MM.1S (cell line): ENCODE results near the gene XYLT2.
"Not testable (repeated sequence)": the region's sequence is repeated elsewhere in the genome, so short reads cannot be mapped to it uniquely, and the experiment has no call there.

Source experiments
- DNase-seq: peaks from one replicate; pipeline ENCODE4 v3.0.0-alpha.2; 2015
- H2AFZ ChIP-seq: fragments of 300-600 bp; sonication (generic); 2 replicates; pipeline ENCODE4 v1.6.0; 2016; ENCODE audit warnings: antibody characterized with exemption, low read length
- H3F3A ChIP-seq: fragments of 300-600 bp; sonication (generic); 2 replicates; pipeline ENCODE4 v1.6.1; 2016; ENCODE audit warnings: mild to moderate bottlenecking, antibody characterized with exemption, low read length, moderate library complexity, mixed read lengths; ENCODE audit not compliant: insufficient read depth
- H3K27ac ChIP-seq: fragments of 300-600 bp; sonication (generic); 2 replicates; pipeline ENCODE4 v1.5.1; 2016; ENCODE audit warnings: mild to moderate bottlenecking, low read length
- H3K27me3 ChIP-seq: fragments of 300-600 bp; sonication (generic); replicated peaks from 2 replicates; pipeline ENCODE4 v1.6.0; 2016; ENCODE audit warnings: low read length; ENCODE audit not compliant: insufficient read depth
- H3K36me3 ChIP-seq: fragments of 300-600 bp; sonication (generic); replicated peaks from 2 replicates; pipeline ENCODE4 v1.6.1; 2016; ENCODE audit warnings: mild to moderate bottlenecking, low read length, mixed read lengths; ENCODE audit not compliant: insufficient read depth
- H3K4me1 ChIP-seq: fragments of 300-600 bp; sonication (generic); 2 replicates; pipeline ENCODE4 v1.6.1; 2016; ENCODE audit warnings: low read length, mixed read lengths
- H3K4me2 ChIP-seq: fragments of 300-600 bp; sonication (generic); 2 replicates; pipeline ENCODE4 v1.6.0; 2016; ENCODE audit warnings: low read depth, low read length
- H3K4me3 ChIP-seq: fragments of 300-600 bp; sonication (generic); 2 replicates; pipeline ENCODE4 v1.5.1; 2016; ENCODE audit warnings: low read length, mixed read lengths
- H3K79me2 ChIP-seq: fragments of 300-600 bp; sonication (generic); 2 replicates; pipeline ENCODE4 v1.6.1; 2016; ENCODE audit warnings: mixed run types, low read length, mixed read lengths
- H3K9ac ChIP-seq: fragments of 300-600 bp; sonication (generic); 2 replicates; pipeline ENCODE4 v1.6.1; 2016; ENCODE audit warnings: low read length, mixed read lengths
- H3K9me2 ChIP-seq: fragments of 300-600 bp; sonication (generic); replicated peaks from 2 replicates; pipeline ENCODE4 v1.6.1; 2016; ENCODE audit warnings: mild to moderate bottlenecking, low read length, mixed read lengths; ENCODE audit not compliant: insufficient read depth
- H3K9me3 ChIP-seq: fragments of 300-600 bp; sonication (generic); replicated peaks from 2 replicates; pipeline ENCODE4 v1.6.1; 2016; ENCODE audit warnings: mild to moderate bottlenecking, low read length, mixed read lengths; ENCODE audit not compliant: insufficient read depth
- H4K20me1 ChIP-seq: fragments of 300-600 bp; sonication (generic); 2 replicates; pipeline ENCODE4 v1.6.1; 2016; ENCODE audit warnings: mild to moderate bottlenecking, low read length, moderate library complexity, mixed read lengths; ENCODE audit not compliant: insufficient read depth
- CTCF ChIP-seq: fragments of 300-600 bp; sonication (generic); IDR thresholded peaks from 2 replicates; pipeline ENCODE4 v1.5.1; 2016; ENCODE audit warnings: antibody characterized with exemption, low read length, mixed read lengths
- EZH2 ChIP-seq: fragments of 300-600 bp; sonication (generic); optimal IDR thresholded peaks from 2 replicates; pipeline ENCODE3; 2017; ENCODE audit warnings: low read depth, mild to moderate bottlenecking, antibody characterized with exemption, low read length, mixed read lengths
- EZH2phosphoT487 ChIP-seq: fragments of 300-600 bp; sonication (generic); IDR thresholded peaks from 2 replicates; pipeline ENCODE4 v1.6.1; 2018; ENCODE audit warnings: antibody characterized with exemption, low read length

XYLT2 gene

GRCh38 chr17:50316016-50316587 lies 29.8 kb upstream of the XYLT2 start:
- no peaks in the 10 kb centered on the region for H3K36me3 ChIP-seq
- no peaks in the 10 kb centered on the region for H3K79me2 ChIP-seq
- no peak overlapping the region for H3K9ac ChIP-seq
- H3K4me2 ChIP-seq: no peak overlapping the region
- no peak overlapping the region for H3K4me3 ChIP-seq
- H3F3A ChIP-seq: no peaks in the 10 kb centered on the region
- H3K4me1 ChIP-seq: no peaks in the 10 kb centered on the region
- H4K20me1 ChIP-seq: no peaks in the 10 kb centered on the region
- no peak overlapping the region for H3K27ac ChIP-seq
- H3K9me2 ChIP-seq: no peaks in the 10 kb centered on the region
- H2AFZ ChIP-seq: no peak overlapping the region
- no peaks in the 10 kb centered on the region for H3K27me3 ChIP-seq
- H3K9me3 ChIP-seq: no peaks in the 10 kb centered on the region
- DNase-seq: no peak
- TF ChIP-seq EZH2phosphoT487: no peak
- no peak for TF ChIP-seq CTCF
- no peak for TF ChIP-seq EZH2

GRCh38 chr17:50316660-50317059 lies 29.3 kb upstream of the XYLT2 start:
- H3K4me3 ChIP-seq, DNase-seq, H2AFZ ChIP-seq, H3K4me2 ChIP-seq, H3K9me2 ChIP-seq, H3K4me1 ChIP-seq, H3K27ac ChIP-seq, H4K20me1 ChIP-seq, H3F3A ChIP-seq, H3K9ac ChIP-seq, H3K9me3 ChIP-seq, H3K27me3 ChIP-seq, H3K79me2 ChIP-seq, H3K36me3 ChIP-seq: not testable (repeated sequence)

GRCh38 chr17:50317121-50317520 lies 28.8 kb upstream of the XYLT2 start:
- Histone ChIP-seq H3K4me1 (no peaks in the 10 kb centered on the region), H3K4me3 (no peak overlapping the region), H3K9me2 (no peaks in the 10 kb centered on the region), H2AFZ (no peak overlapping the region), H3K27ac (no peak overlapping the region), H3F3A (no peaks in the 10 kb centered on the region), H3K9me3 (no peaks in the 10 kb centered on the region), H3K4me2 (no peak overlapping the region), H3K79me2 (no peaks in the 10 kb centered on the region), H3K9ac (no peak overlapping the region), H3K36me3 (no peaks in the 10 kb centered on the region), H3K27me3 (no peaks in the 10 kb centered on the region), H4K20me1 (no peaks in the 10 kb centered on the region)
- no peak for DNase-seq
- TF ChIP-seq EZH2phosphoT487 (no peak), EZH2 (no peak), CTCF (no peak)

- H4K20me1 ChIP-seq: no peaks in the 10 kb centered on the region
- no peak for DNase-seq
- H3K9me3 ChIP-seq: no peaks in the 10 kb centered on the region
- H3K27ac ChIP-seq: no peak overlapping the region
- H3K9ac ChIP-seq: no peak overlapping the region
- H3K4me1 ChIP-seq: no peaks in the 10 kb centered on the region
- no peak overlapping the region for H3K4me3 ChIP-seq
- no peaks in the 10 kb centered on the region for H3F3A ChIP-seq
- no peak overlapping the region for H2AFZ ChIP-seq
- no peaks in the 10 kb centered on the region for H3K27me3 ChIP-seq
- no peaks in the 10 kb centered on the region for H3K36me3 ChIP-seq
- H3K79me2 ChIP-seq: no peaks in the 10 kb centered on the region
- no peak for TF ChIP-seq CTCF
- no peak for TF ChIP-seq EZH2phosphoT487
- no peak for TF ChIP-seq EZH2
- no peak overlapping the region for H3K4me2 ChIP-seq
- no peaks in the 10 kb centered on the region for H3K9me2 ChIP-seq
These were observed 27.2 kb upstream of the XYLT2 start for GRCh38 chr17:50318501-50319285.
